Panc1 (cell line): Measurements from ENCODE around the gene TEKT2.

Experiments used
- POLR2AphosphoS5 ChIP-seq: IDR thresholded peaks from 2 replicates; pipeline ENCODE4 v1.6.1; 2012; ENCODE audit warnings: mild to moderate bottlenecking, low read depth, low read length, moderate library complexity
- REST ChIP-seq, 2 experiments: IDR thresholded peaks; 2 replicates each; pipeline ENCODE4 v1.6.1; 2011 to 2012; ENCODE audit warnings: low read depth in 2 of 2, control low read depth in 1 of 2, low read length in 1 of 2, mild to moderate bottlenecking in 1 of 2, moderate library complexity in 1 of 2; ENCODE audit not compliant: insufficient read depth in 1 of 2
- SIN3A ChIP-seq: IDR thresholded peaks from 2 replicates; pipeline ENCODE4 v1.6.1; 2012; ENCODE audit warnings: low read depth, mild to moderate bottlenecking, low read length, moderate library complexity, borderline replicate concordance; ENCODE audit not compliant: insufficient read depth
- TCF7L2 ChIP-seq: IDR thresholded peaks from 2 replicates; pipeline ENCODE4 v1.6.1; 2011; ENCODE audit warnings: mild to moderate bottlenecking, low read depth, low read length, inconsistent platforms
- TF ChIP-seq, protein P1 (sequence below): fragments of 450-650 bp; IDR thresholded peaks from 2 replicates; pipeline ENCODE4 v1.5.1; 2017; ENCODE audit warnings: mild to moderate bottlenecking

DNA sequence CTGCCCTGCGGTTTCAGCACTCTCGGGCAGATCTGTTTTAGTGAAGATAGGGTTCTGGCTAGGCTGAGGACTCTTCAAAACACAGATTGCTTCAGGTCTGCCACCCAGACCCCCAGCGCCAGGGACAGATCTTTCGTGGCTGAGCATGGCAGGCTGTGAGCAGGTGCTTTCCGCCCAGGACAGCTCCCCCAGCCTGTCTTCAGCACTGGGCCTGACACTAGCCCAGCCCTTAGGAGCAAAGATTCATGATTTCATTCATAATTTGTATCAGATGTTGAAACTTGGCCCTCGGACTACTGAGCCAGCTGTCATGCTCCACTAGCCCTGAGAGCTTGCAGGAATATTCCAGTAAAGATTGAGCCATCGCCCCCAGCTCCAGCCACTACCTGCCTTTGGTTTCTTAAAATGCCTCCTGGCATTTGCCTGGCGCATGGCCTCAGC is 10.7 kb downstream of the TEKT2 start:
- TF ChIP-seq REST (IDR thresholded peaks at IDR 0.05; ENCODE audit: insufficient read depth in 1 of 2, low read depth in 2 of 2, low read length in 1 of 2) (no peak), POLR2AphosphoS5 (no peak), SIN3A (no peak), TCF7L2 (no peak)
- TF ChIP-seq, protein P1, sequence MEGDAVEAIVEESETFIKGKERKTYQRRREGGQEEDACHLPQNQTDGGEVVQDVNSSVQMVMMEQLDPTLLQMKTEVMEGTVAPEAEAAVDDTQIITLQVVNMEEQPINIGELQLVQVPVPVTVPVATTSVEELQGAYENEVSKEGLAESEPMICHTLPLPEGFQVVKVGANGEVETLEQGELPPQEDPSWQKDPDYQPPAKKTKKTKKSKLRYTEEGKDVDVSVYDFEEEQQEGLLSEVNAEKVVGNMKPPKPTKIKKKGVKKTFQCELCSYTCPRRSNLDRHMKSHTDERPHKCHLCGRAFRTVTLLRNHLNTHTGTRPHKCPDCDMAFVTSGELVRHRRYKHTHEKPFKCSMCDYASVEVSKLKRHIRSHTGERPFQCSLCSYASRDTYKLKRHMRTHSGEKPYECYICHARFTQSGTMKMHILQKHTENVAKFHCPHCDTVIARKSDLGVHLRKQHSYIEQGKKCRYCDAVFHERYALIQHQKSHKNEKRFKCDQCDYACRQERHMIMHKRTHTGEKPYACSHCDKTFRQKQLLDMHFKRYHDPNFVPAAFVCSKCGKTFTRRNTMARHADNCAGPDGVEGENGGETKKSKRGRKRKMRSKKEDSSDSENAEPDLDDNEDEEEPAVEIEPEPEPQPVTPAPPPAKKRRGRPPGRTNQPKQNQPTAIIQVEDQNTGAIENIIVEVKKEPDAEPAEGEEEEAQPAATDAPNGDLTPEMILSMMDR = no peak
